Omental fat pad (tissue), 4 donors: Measurements from ENCODE around the gene TRAF6. TPM values are rescaled to one million over a fixed set of nuclear protein-coding genes. Genes with fewer than 3 reads are reported as not detected.

Experiments used
- ATAC-seq: fragments of 150-250 bp; one replicate; pipeline ENCODE4 v1.9.1; 2016; ENCODE audit warnings: mild to moderate bottlenecking, moderate library complexity; ENCODE audit not compliant: low FRiP score
- DNase-seq: peaks from one replicate; pipeline ENCODE4 v3.0.0-alpha.2; 2019; ENCODE audit warnings: low spot score
- total RNA-seq, 4 donors: library from RNA; depleted of rRNA; stranded (reverse); fragments of >200 nt; gene quantifications; one replicate each; pipeline ENCODE4 v1.1.0, GENCODE V29; 2016
- TF ChIP-seq, protein P1 (sequence below), 3 donors: fragments of 450-650 bp; IDR thresholded peaks; one replicate each; pipeline ENCODE4 v1.5.1; 2016 to 2017; ENCODE audit warnings: antibody characterized with exemption in 3 of 3, mild to moderate bottlenecking in 3 of 3, moderate library complexity in 2 of 3

TRAF6 gene
- total RNA-seq, 4 donors from 2014 or later = 10.1 to 17.5 (median 13.9) TPM

GRCh38 chr11:36480833-36481232 is 29.2 kb downstream of the TRAF6 start:
- TF ChIP-seq, protein P1, sequence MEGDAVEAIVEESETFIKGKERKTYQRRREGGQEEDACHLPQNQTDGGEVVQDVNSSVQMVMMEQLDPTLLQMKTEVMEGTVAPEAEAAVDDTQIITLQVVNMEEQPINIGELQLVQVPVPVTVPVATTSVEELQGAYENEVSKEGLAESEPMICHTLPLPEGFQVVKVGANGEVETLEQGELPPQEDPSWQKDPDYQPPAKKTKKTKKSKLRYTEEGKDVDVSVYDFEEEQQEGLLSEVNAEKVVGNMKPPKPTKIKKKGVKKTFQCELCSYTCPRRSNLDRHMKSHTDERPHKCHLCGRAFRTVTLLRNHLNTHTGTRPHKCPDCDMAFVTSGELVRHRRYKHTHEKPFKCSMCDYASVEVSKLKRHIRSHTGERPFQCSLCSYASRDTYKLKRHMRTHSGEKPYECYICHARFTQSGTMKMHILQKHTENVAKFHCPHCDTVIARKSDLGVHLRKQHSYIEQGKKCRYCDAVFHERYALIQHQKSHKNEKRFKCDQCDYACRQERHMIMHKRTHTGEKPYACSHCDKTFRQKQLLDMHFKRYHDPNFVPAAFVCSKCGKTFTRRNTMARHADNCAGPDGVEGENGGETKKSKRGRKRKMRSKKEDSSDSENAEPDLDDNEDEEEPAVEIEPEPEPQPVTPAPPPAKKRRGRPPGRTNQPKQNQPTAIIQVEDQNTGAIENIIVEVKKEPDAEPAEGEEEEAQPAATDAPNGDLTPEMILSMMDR (IDR thresholded peaks at IDR 0.05) = no peak
- DNase-seq (no peak), ATAC-seq (no peak)

DNA sequence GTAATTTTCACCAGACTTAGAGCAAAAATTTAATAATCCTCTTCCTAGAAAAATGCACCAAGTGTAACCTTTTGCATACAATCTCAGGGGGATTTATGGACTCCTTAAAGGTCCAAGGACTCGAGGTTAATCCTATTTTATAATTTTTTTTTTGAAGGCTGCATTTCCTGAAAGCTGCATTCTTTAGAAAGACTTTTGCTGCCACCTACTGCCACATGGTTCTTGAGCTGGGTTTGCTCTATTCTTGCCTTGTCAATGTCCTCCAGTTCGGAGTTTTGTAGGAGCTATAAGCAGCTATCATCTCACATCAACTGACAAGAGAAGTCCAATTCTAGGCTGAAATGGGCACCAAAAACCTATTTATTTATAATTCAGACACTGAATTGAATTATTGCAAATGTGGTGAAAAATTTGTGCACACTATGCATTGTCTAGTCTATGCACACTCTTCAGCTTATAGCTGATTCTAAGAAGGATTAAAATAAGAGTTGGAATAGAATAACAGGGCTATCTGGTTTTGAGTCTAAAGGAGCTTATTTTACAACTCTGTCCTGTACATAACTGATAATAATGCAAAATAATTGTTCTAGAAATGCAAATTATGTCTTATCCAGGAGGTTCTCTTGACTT is 31.3 kb downstream of the TRAF6 start:
- no peak for ATAC-seq
- DNase-seq = no peak
- TF ChIP-seq, protein P1 (IDR thresholded peaks at IDR 0.05) = peak in 1 of 3 donors; percentile 12

GRCh38 chr11:36475192-36475591 is 34.9 kb downstream of the TRAF6 start:
- DNase-seq (no peak), ATAC-seq (no peak)
- TF ChIP-seq, protein P1 (IDR thresholded peaks at IDR 0.05) = no peak

DNA sequence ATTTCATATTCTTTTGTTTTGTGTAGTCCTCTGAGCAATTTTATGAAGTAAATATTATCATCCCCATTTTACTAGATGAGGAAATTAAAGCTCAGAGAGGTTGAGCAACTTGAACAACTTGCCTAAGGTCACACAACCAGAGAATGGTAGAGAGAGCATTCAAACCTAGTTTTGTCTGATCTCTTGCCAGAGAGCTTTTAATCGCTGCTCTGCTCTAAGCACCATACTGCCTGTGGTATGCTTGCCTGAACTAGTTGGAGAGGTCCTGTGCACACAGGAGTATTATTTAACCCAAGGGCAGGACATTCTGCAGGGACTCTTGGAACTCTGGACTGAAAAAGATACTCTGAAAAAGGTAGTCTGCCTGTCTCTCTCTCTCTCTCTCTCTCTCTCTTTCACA is 38.5 kb downstream of the TRAF6 start:
- DNase-seq (no peak), ATAC-seq (no peak)
- TF ChIP-seq, protein P1 (IDR thresholded peaks at IDR 0.05) = no peak

DNA sequence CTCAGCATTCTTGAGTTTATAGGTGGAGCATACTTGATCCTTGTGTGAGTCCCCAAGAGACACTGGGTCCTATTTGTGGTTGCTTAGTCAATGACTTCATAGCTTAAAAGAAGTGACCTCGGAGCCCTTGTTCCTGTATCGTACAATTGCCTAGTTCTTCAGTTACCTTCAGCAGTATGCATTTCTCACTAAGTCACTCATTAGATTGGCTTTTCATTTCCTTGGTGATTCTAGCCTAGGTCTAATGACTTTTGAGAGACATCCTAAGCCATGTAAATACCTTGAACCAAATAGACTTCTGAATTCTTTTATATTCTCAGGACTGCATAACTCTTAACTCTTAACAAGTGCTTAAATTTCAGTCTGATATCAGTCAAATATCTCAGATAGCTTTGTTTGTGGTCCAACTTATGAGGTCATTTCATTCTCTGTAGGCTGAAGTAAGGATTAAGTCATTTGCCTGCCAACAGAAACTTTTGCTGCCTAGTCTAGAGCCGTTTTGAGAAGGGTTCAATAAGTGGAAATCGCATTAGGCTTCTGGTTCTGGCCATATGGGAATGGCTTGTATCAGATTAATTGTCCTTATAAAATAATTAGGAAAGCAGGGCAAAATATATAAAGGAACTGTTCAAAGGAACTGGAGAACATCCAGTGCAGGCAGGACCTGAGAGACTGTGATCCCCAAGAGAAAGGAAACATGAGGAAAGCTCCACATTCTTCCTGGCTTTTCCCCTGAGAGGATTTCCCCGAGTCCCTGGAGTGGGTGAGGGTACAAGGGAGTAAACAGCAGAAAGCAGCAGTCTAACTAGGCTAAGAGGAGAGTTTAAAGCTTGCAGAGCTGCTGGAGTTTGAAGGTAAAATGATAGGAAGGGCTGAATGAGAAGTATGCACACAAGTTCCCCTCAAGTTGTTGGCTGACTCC is 39.9 kb downstream of the TRAF6 start:
- DNase-seq (no peak), ATAC-seq (no peak)
- TF ChIP-seq, protein P1 (IDR thresholded peaks at IDR 0.05) = no peak

GRCh38 chr11:36469063-36469462 is 41.0 kb downstream of the TRAF6 start:
- DNase-seq (no peak), ATAC-seq (no peak)
- TF ChIP-seq, protein P1 (IDR thresholded peaks at IDR 0.05) = no peak
